B cell (primary cell): ENCODE measurements around the gene ITGA2B. TPM values are rescaled to one million over a fixed set of nuclear protein-coding genes. Genes with fewer than 3 reads are reported as not detected.

Source experiments
- ATAC-seq: fragments of 200-7000 bp; cut with Tn5 transposase; one replicate; pipeline ENCODE4 v1.10.0; 2021; ENCODE audit warnings: low read depth, mild to moderate bottlenecking, moderate number of reproducible peaks, moderate library complexity
- CTCF ChIA-PET: fragments of 350-600 bp; sonication (Branson Sonifier 250); formaldehyde crosslinking; loops from one replicate; lab custom pipeline; 2021; ENCODE audit warnings: antibody characterized with exemption, inconsistent platforms; lab: Charles Lee
- POLR2A ChIA-PET: fragments of 350-600 bp; sonication (Branson Sonifier 250); formaldehyde crosslinking; loops from one replicate; lab custom pipeline; 2021; ENCODE audit warnings: antibody characterized with exemption; lab: Charles Lee
- DNase-seq: peaks from one replicate; pipeline ENCODE4 v3.0.0; 2013
- H2AFZ ChIP-seq: 2 replicates; pipeline ENCODE4 v1.6.1; 2012; ENCODE audit warnings: mild to moderate bottlenecking, low read depth, low read length; ENCODE audit not compliant: insufficient read depth, poor library complexity, severe bottlenecking
- H3K27ac ChIP-seq, 2 donors: 1 replicate in 1 of 2; 2 replicates in 1 of 2; pipeline ENCODE4 v1.5.1; 2012 to 2013; ENCODE audit warnings: low read length in 2 of 2, mild to moderate bottlenecking in 2 of 2, moderate library complexity in 1 of 2
- H3K27me3 ChIP-seq, 4 experiments: fragments of 200-600 bp in 1 of 4; sonication (generic) in 1 of 4; replicated peaks in 1 of 4; 1 replicate in 2 of 4; 2 replicates in 2 of 4; pipeline versions ENCODE4 v1.6.1 to v1.7.0; 2013 to 2016; ENCODE audit warnings: low read length in 3 of 4, mild to moderate bottlenecking in 2 of 4, mixed read lengths in 1 of 4, moderate library complexity in 1 of 4; ENCODE audit not compliant: insufficient read depth in 4 of 4, control insufficient read depth in 3 of 4; ENCODE audit errors: control extremely low read depth in 1 of 4
- H3K36me3 ChIP-seq, 2 experiments: replicated peaks in 1 of 2; 1 replicate in 1 of 2; 2 replicates in 1 of 2; pipeline versions ENCODE4 v1.6.1 to v1.7.1; 2013; ENCODE audit warnings: low read length in 1 of 2; ENCODE audit not compliant: insufficient read depth in 2 of 2, control insufficient read depth in 1 of 2; ENCODE audit errors: control extremely low read depth in 1 of 2, extremely low read depth in 1 of 2
- H3K4me1 ChIP-seq, 2 donors: fragments of 200-600 bp in 1 of 2; sonication (generic) in 1 of 2; 1 replicate in 1 of 2; 2 replicates in 1 of 2; pipeline versions ENCODE4 v1.5.1 to v1.6.1; 2013 to 2017; ENCODE audit warnings: low read length in 2 of 2; ENCODE audit not compliant: control insufficient read depth in 2 of 2, insufficient read depth in 2 of 2
- H3K4me2 ChIP-seq: replicated peaks from 2 replicates; pipeline ENCODE3; 2012; ENCODE audit warnings: mild to moderate bottlenecking, low read depth, low read length; ENCODE audit not compliant: poor library complexity, severe bottlenecking
- H3K4me3 ChIP-seq, 5 experiments: fragments of 200-600 bp in 1 of 5; sonication (generic) in 1 of 5; 1 replicate in 3 of 5; 2 replicates in 2 of 5; pipeline versions ENCODE4 v1.5.1 to v1.7.0; 2011 to 2016; ENCODE audit warnings: low read length in 4 of 5, mild to moderate bottlenecking in 4 of 5, low read depth in 2 of 5, control low read depth in 1 of 5, moderate library complexity in 1 of 5; ENCODE audit not compliant: insufficient read depth in 1 of 5; ENCODE audit errors: control extremely low read depth in 1 of 5, extremely low read depth in 1 of 5
- H3K79me2 ChIP-seq: fragments of 200-600 bp; sonication (generic); one replicate; pipeline ENCODE4 v1.6.0; 2016; ENCODE audit warnings: low read length; ENCODE audit not compliant: control insufficient read depth, insufficient read depth
- H3K9ac ChIP-seq: fragments of 200-600 bp; sonication (generic); 2 replicates; pipeline ENCODE4 v1.6.1; 2017; ENCODE audit warnings: mild to moderate bottlenecking, low read length, moderate library complexity
- H3K9me3 ChIP-seq, 3 donors: one replicate each; pipeline versions ENCODE4 v1.6.1 to v1.7.1; 2013; ENCODE audit warnings: low read length in 2 of 3; ENCODE audit not compliant: control insufficient read depth in 2 of 3, insufficient read depth in 1 of 3; ENCODE audit errors: control extremely low read depth in 1 of 3
- H4K20me1 ChIP-seq: 2 replicates; pipeline ENCODE4 v1.6.0; 2012; ENCODE audit warnings: mild to moderate bottlenecking, low read length; ENCODE audit not compliant: insufficient read depth, control insufficient read depth, poor library complexity, severe bottlenecking
- H3K27ac Mint-ChIP-seq: one replicate; pipeline ENCODE4 v1.8.0; 2021; ENCODE audit warnings: mixed read lengths
- H3K27me3 Mint-ChIP-seq: one replicate; pipeline ENCODE4 v1.8.0; 2021; ENCODE audit warnings: mixed read lengths
- H3K4me1 Mint-ChIP-seq: one replicate; pipeline ENCODE4 v1.8.0; 2021; ENCODE audit warnings: mixed read lengths
- H3K4me3 Mint-ChIP-seq: one replicate; pipeline ENCODE4 v1.8.0; 2021; ENCODE audit warnings: mixed read lengths
- H3K9me3 Mint-ChIP-seq: one replicate; pipeline ENCODE4 v1.8.0; 2022; ENCODE audit warnings: mixed read lengths; ENCODE audit not compliant: insufficient read depth
- CTCF ChIP-seq: fragments of 200-600 bp; IDR thresholded peaks from one replicate; pipeline ENCODE4 v1.8.0; 2022; ENCODE audit warnings: antibody characterized with exemption, mild to moderate bottlenecking
- EZH2 ChIP-seq: IDR thresholded peaks from 2 replicates; pipeline ENCODE4 v1.6.1; 2012; ENCODE audit warnings: borderline replicate concordance, low read depth, mild to moderate bottlenecking, moderate library complexity, low read length; ENCODE audit not compliant: insufficient read depth, poor library complexity, severe bottlenecking
- WGBS: methylation state at CpG from one replicate; pipeline ENCODE4 v1.1.5; 2013; ENCODE audit warnings: missing lambda C conversion rate; ENCODE audit not compliant: insufficient coverage; 5-methylcytosine and 5-hydroxymethylcytosine counted together
- intact Hi-C: fragments of 100-400 bp; cut with micrococcal nuclease; formaldehyde crosslinking; loops from one replicate; pipeline ENCODE4 v1.10.0; 2022
- polyA plus RNA-seq: library from polyadenylated mRNA; depleted of rRNA; stranded (reverse); fragments of >200 nt; gene quantifications from 2 replicates; pipeline ENCODE4 v1.2.3, GENCODE V29; 2012
- total RNA-seq, 2 donors: library from RNA; stranded (reverse); fragments of 120-200 nt in 1 of 2; gene quantifications; 1 replicate in 1 of 2; 2 replicates in 1 of 2; pipeline versions ENCODE4 v1.2.3 to v1.2.4, GENCODE V29; 2013 to 2022

The ITGA2B gene
- total and polyA plus RNA-seq, 2 donors (not counting 1 experiment from before 2014, with no cell fraction given) = 0.15 to 0.20 TPM

- Histone ChIP-seq H3K27me3 (no peaks in the 10 kb centered on the region), H3K27ac (no peak overlapping the region), H3K4me2 (no peak overlapping the region), H3K36me3 (peaks cover 15 to 38% of the 10 kb centered on the region in 2 experiments), H3K4me3 (no peak overlapping the region), H3K79me2 (no peaks in the 10 kb centered on the region), H3K4me1 (no peaks in the 10 kb centered on the region), H4K20me1 (no peaks in the 10 kb centered on the region), H3K9ac (no peak overlapping the region), H3K9me3 (no peaks in the 10 kb centered on the region), H2AFZ (no peak overlapping the region)
- POLR2A ChIA-PET = no interaction called here
- DNase-seq (no peak), ATAC-seq (no peak)
- Mint-ChIP-seq H3K4me1 (no peaks in the 10 kb centered on the region), H3K4me3 (no peak overlapping the region), H3K27me3 (no peaks in the 10 kb centered on the region), H3K9me3 (no peaks in the 10 kb centered on the region), H3K27ac (no peak overlapping the region)
- TF ChIP-seq EZH2 (no peak), CTCF (no peak)
- intact Hi-C loops = no loop called here
- WGBS = 100% methylated on average over 1 of the region's 1 CpG
- CTCF ChIA-PET = no interaction called here
These were observed 25.1 kb upstream of the ITGA2B start for GRCh38 chr17:44414394-44415155.

GRCh38 chr17:44409309-44410028, 20.0 kb upstream of the ITGA2B start:
- Histone ChIP-seq H3K4me3 (no peak overlapping the region), H3K9ac (no peak overlapping the region), H3K79me2 (no peaks in the 10 kb centered on the region), H3K27ac (no peak overlapping the region), H2AFZ (no peak overlapping the region), H4K20me1 (no peaks in the 10 kb centered on the region), H3K36me3 (peaks cover 5 to 19% of the 10 kb centered on the region in 2 experiments), H3K4me2 (no peak overlapping the region), H3K27me3 (no peaks in the 10 kb centered on the region), H3K4me1 (no peaks in the 10 kb centered on the region), H3K9me3 (no peaks in the 10 kb centered on the region)
- TF ChIP-seq CTCF (no peak), EZH2 (no peak)
- ATAC-seq (no peak), DNase-seq (no peak)
- Mint-ChIP-seq H3K27me3 (no peaks in the 10 kb centered on the region), H3K4me1 (no peaks in the 10 kb centered on the region), H3K27ac (no peak overlapping the region), H3K4me3 (no peak overlapping the region), H3K9me3 (no peaks in the 10 kb centered on the region)
- ChIA-PET CTCF (interaction anchor here (0.6 to 0.9 kb wide), 2 partner anchors 16 to 93 kb away, joined by 3 to 4 read pairs; no protein-coding TSS in a partner anchor), POLR2A (no interaction called here)
- intact Hi-C loops = no loop called here
- WGBS = 96% methylated on average over 3 of the region's 7 CpGs
